A673 (cell line): ENCODE measurements around the gene LRCOL1. TPM values are rescaled to one million over a fixed set of nuclear protein-coding genes. Genes with fewer than 3 reads are reported as not detected.

Experiments
- BruUV-seq: library from RNA; stranded (reverse); fragments of 400-500 nt; replicated peaks from 2 replicates; lab custom pipeline; 2021; lab: Mats Ljungman, UMichigan
- CTCF ChIA-PET: fragments of 300-600 bp; sonication (Branson Sonifier 250); formaldehyde crosslinking; loops from one replicate; lab custom pipeline; 2022; ENCODE audit warnings: antibody characterized with exemption; lab: Charles Lee
- POLR2A ChIA-PET: fragments of 300-600 bp; sonication (Branson Sonifier 250); formaldehyde crosslinking; loops from one replicate; lab custom pipeline; 2022; ENCODE audit warnings: antibody characterized with exemption; ENCODE audit not compliant: low non-redundant PET; lab: Charles Lee
- DNase-seq: peaks from one replicate; pipeline ENCODE4 v3.0.0-alpha.2; 2015; ENCODE audit warnings: low spot score
- H3K27ac ChIP-seq: fragments of 200-600 bp; sonication (generic); 2 replicates; pipeline ENCODE4 v1.5.1; 2016; ENCODE audit warnings: mixed run types, low read depth, mild to moderate bottlenecking, mixed read lengths, antibody characterized with exemption, low read length; ENCODE audit not compliant: poor library complexity, severe bottlenecking
- H3K27me3 ChIP-seq: fragments of 200-600 bp; sonication (generic); replicated peaks from 2 replicates; pipeline ENCODE4 v1.6.1; 2017; ENCODE audit warnings: mixed run types, low read depth, mild to moderate bottlenecking, mixed read lengths, antibody characterized with exemption, low read length; ENCODE audit not compliant: insufficient read depth, poor library complexity
- H3K36me3 ChIP-seq: fragments of 200-600 bp; sonication (generic); 2 replicates; pipeline ENCODE4 v1.6.1; 2016; ENCODE audit warnings: mixed run types, mild to moderate bottlenecking, mixed read lengths, antibody characterized with exemption, low read length; ENCODE audit not compliant: insufficient read depth, poor library complexity, severe bottlenecking
- H3K4me1 ChIP-seq: fragments of 200-600 bp; sonication (generic); 2 replicates; pipeline ENCODE4 v1.6.1; 2017; ENCODE audit warnings: mixed run types, mild to moderate bottlenecking, mixed read lengths, antibody characterized with exemption, low read length; ENCODE audit not compliant: insufficient read depth, poor library complexity, severe bottlenecking
- H3K4me3 ChIP-seq: fragments of 200-600 bp; sonication (generic); 2 replicates; pipeline ENCODE4 v1.5.1; 2016; ENCODE audit warnings: low read depth, mixed run types, mild to moderate bottlenecking, mixed read lengths, low read length; ENCODE audit not compliant: poor library complexity, severe bottlenecking
- H3K9me3 ChIP-seq: fragments of 200-600 bp; sonication (generic); 2 replicates; pipeline ENCODE4 v1.6.1; 2016; ENCODE audit warnings: mixed run types, low read depth, mild to moderate bottlenecking, mixed read lengths, antibody characterized with exemption, low read length; ENCODE audit not compliant: poor library complexity, severe bottlenecking
- CTCF ChIP-seq: fragments of 300-800, 200-600 bp; sonication (generic); conservative IDR thresholded peaks from 2 replicates; pipeline ENCODE4 v1.5.1; 2017; ENCODE audit warnings: low read depth, mild to moderate bottlenecking, antibody characterized with exemption, low read length, moderate library complexity, mixed read lengths
- EZH2 ChIP-seq: fragments of 200-600 bp; sonication (generic); IDR thresholded peaks from 2 replicates; pipeline ENCODE4 v1.6.1; 2017; ENCODE audit warnings: borderline replicate concordance, low read depth, mild to moderate bottlenecking, mixed read lengths, antibody characterized with exemption, low read length; ENCODE audit not compliant: poor library complexity, severe bottlenecking
- intact Hi-C: fragments of 100-400 bp; cut with micrococcal nuclease; formaldehyde crosslinking; loops from one replicate; pipeline ENCODE4 v1.10.0; 2022; ENCODE audit not compliant: unreplicated experiment
- total RNA-seq: library from RNA; stranded (reverse); gene quantifications from 2 replicates; pipeline ENCODE4 v1.2.3, GENCODE V29; 2021

LRCOL1 gene
- total RNA-seq, 1 experiment from 2014 or later: not detected

GRCh38 chr12:132632521-132633228, 22.3 kb upstream of the LRCOL1 start:
- H3K4me1 ChIP-seq: no peaks in the 10 kb centered on the region
- BruUV-seq: no TSS peak
- intact Hi-C loops: no loop called here
- DNase-seq: no peak
- POLR2A ChIA-PET: no interaction called here
- CTCF ChIA-PET: interaction anchor here (1.1 kb wide), 1 partner anchor 18 kb away, joined by 4 read pairs; no protein-coding TSS in a partner anchor
- H3K9me3 ChIP-seq: no peaks in the 10 kb centered on the region
- H3K27me3 ChIP-seq: no peaks in the 10 kb centered on the region
- no peak overlapping the region for H3K4me3 ChIP-seq
- no peak overlapping the region for H3K27ac ChIP-seq
- H3K36me3 ChIP-seq: peaks cover 90% of the 10 kb centered on the region
- no peak for TF ChIP-seq CTCF
- TF ChIP-seq EZH2: no peak

GRCh38 chr12:132631666-132632065, 21.3 kb upstream of the LRCOL1 start:
- Histone ChIP-seq H3K4me1 (no peaks in the 10 kb centered on the region), H3K27ac (no peak overlapping the region), H3K27me3 (no peaks in the 10 kb centered on the region), H3K4me3 (no peak overlapping the region), H3K9me3 (no peaks in the 10 kb centered on the region), H3K36me3 (peaks cover 80% of the 10 kb centered on the region)
- TF ChIP-seq EZH2: no peak
- TF ChIP-seq CTCF: no peak
- intact Hi-C loops: no loop called here
- no TSS peak for BruUV-seq
- ChIA-PET CTCF (no interaction called here), POLR2A (no interaction called here)
- DNase-seq: no peak

- Histone ChIP-seq H3K4me1 (no peaks in the 10 kb centered on the region), H3K9me3 (no peaks in the 10 kb centered on the region), H3K27ac (no peak overlapping the region), H3K36me3 (peaks cover 80% of the 10 kb centered on the region), H3K4me3 (no peak overlapping the region), H3K27me3 (no peaks in the 10 kb centered on the region)
- intact Hi-C loops: no loop called here
- no peak for TF ChIP-seq CTCF
- TF ChIP-seq EZH2: no peak
- ChIA-PET POLR2A (no interaction called here), CTCF (no interaction called here)
- BruUV-seq: no TSS peak
- DNase-seq: no peak
Measured at GRCh38 chr12:132630672-132631071, 20.3 kb upstream of the LRCOL1 start.
